NCI-H128 (cell line): Measurements from ENCODE around the gene PDGFRB.
"Not testable (repeated sequence)": the region's sequence is repeated elsewhere in the genome, so short reads cannot be mapped to it uniquely, and the experiment has no call there.

Experiments
- DNase-seq: peaks from one replicate; lab custom pipeline; 2025; ENCODE audit not compliant: unreplicated experiment; lab: John Stamatoyannopoulos, UW

The PDGFRB gene

DNA sequence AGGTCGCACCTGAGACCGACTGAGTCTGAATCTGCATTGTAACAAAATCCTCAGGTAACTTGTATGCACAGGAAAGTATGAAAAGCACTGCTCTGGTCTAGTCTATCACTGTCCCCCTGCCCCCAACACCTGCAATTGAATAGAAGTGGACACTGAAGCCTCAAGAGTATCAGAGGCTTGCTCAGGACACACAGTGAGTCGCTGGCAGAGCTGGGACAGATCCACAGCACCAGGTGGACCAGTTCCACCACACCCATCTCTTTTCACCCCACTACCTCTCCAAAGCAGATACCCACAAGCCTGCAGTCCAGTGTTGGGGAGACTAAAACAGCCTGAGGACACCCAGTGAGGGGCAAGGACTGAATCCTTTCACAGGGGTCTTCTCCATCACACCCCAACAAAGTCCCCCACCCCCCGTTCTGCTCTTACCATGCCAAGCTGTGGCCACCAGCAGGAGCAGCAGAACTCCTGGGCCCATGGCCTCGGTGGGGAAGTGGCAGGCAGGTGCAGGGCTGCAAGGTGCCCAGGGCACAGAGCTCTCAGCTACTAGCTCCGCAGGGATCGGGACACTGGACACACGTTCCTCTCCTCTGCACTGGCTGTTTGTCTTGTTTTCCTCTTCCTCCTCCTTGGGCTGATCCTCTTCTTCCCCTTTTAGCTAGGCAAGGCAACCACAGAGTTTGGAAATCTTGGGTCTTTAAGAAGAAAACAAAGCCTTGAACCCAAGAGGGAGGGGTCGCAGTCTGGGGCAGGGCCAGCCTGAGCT is 69.5 kb downstream of the PDGFRB start, which contains the start of gene CSF1R:
TSS of gene CSF1R (minus strand) at position 605 of the 766 bp plus-strand sequence. CDS start at position 478, 127 bp downstream.
- DNase-seq: no peak

- DNase-seq: no peak
Observed at GRCh38 chr5:150085191-150085912, 70.3 kb downstream of the PDGFRB start.

- DNase-seq: not testable (repeated sequence)
Observed at GRCh38 chr5:150084754-150085153, 70.9 kb downstream of the PDGFRB start.

DNA sequence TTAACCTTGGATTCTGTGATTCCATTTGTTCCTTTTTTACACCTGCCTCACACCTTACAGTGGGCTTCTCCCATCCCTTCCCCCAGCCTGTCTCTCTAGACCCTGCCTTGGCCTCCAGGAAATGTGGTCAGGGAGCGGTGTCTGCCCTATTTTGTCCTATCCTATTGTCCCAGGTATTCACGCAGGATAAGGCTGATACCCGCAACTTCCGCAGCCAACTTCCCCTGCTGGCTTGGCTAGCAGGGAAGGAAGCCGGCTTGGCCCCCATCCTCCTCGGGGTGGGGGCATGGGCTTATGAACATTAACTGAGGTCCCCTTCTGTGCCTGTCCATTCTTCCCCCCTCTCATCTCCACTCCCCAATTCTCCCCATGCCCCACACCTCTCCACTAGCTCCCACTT is 72.8 kb downstream of the PDGFRB start:
- DNase-seq: no peak

GRCh38 chr5:150082374-150082773 is 73.3 kb downstream of the PDGFRB start:
- DNase-seq: no peak

DNA sequence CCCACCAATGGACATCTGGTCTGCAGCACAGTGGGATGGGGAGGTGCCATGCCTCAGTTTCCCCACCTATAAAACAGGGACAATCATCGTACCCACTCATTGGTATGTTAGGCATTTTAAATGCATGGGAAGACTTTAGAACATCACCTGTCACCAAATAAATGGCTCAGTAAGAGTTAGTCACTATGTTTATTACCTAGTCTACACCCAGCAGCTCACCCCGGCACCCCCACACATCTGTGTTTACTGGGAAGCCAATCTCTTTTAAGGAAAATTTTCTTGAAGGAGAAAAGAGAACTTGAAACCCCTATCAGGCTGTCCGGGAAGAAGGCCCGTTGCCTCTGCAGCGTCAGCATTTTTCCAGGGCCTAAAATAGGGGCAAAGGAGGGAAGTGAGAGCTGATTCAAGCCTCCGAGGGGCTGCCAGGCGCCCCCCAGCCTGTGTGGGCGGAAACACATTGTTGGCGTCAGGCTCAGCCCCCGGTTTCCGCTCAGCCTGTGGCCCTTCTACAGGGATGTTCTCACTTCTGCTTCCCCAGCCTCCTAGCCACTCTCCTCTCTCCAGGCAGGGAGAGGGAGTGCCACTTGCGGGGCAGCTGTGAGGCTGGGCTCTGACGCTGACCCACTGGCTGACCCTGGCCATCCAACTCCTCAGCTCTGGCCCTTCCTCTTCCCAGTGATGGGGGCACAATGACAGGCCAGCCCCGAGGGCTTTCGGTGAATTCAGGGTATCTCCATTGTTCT is 73.9 kb downstream of the PDGFRB start:
- no peak for DNase-seq

DNA sequence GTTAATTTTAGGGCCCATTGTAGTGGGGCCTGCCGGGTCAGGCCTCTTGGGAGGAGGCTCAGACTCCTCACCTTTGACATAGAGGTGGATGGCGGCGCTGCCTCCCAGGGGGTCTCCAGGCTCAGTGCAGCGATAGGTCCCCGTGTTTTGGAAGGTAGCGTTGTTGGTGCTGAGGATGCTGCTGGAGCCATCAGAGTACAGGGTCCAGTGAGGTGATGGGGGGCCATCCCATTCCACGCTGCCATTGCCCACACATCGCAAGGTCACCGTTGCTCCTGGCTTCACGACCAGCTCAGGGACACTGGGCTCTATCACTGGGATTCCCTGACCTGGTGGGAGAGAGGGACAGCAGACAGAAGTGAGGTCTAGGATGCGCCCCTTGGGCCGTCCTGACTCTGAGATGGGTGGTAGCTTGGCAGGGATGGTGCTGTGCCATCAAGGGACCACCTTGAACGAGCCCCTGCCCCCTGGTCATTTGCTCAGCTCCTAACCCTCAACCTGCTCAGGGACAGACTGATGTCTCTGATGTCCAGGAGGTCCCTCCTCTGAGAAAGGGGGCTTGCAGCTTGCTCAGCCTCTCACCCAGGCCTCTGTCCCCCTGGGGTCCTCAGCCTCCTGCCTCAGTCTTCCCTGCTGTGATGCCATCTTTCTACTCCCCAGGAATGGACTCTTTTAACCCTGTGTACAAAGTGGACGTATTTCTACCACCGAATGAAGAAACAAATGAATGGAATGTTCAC is 74.8 kb downstream of the PDGFRB start:
- DNase-seq: no peak

- DNase-seq: no peak
Observed at GRCh38 chr5:150079909-150080461, 75.7 kb downstream of the PDGFRB start.

DNA sequence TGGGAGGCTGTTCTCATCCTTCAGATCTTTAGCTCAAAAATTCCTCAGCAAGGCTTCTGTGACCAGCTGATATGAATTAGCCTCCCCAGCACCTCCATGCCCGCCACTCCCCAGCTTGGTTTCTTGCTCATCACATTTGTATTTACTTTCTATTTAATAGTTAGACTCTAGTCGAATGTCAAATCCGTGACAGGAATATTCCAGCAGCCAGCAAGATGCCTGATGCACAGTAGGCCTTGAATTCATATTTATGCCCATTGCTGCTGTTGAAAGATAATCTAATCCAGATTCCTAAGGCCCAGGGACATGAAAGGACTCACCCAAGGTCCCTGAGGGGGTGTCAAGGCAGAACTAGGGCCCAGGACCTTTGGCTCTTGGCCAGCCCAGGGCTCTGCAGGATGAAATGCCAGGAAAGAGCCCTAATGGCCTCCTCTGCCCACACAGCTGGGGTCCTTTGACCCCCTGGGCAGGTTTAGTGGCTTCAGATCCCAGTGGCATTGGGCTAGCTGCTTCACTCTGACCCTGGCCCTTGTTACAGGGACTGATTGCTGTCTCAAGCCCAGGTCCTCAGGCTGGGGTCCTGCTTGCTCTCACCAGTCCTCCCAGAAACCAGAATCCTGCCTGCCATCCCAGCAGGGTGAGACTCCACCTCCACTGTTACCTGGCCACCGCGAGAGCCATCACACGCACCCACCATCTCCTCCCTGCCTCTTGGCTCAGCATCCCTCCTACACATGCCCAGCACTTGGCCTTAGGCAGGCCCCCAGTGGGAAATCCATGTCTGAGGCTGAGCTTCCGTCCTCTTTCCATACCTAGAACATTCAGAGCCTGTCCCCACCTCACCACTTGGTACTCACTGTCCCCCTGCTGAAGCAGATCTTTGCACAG is 76.6 kb downstream of the PDGFRB start:
- no peak for DNase-seq

DNA sequence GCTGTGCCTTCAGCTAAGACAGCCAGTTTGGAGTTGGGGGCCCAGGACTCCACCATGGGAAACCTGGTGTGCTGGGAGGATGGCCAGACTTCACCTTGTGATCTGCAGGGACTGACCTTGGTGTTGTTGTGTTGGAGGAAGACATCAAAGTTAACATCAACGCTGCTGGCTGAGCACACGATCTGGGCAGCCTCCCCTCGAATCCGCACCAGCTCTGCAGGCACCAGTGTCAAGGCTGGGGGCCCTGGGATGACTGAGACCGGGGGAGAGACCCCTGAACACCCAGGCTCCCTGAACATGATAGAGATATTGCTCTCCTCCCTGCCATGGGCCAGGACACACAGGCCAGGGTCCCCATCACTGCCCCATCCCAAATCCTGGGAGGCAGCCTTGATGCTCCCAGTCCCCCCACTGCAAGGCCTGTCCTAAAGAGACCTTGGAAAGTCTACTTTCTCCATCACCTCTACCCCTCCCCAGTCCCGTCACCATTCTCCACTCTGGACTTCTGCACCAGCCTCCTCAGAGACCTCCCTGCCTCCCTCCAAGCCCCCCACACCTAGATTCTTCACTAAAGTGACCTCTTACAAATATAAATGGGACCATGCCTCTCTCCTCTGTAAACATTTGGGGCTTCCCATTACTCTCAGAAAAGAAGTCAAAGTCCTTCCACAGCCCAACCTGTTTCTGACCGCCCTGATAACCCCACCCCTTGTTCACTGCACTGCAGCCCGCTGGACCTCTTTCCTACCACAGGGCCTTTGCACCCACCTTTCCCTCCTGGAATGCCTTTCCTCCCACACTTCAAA is 77.4 kb downstream of the PDGFRB start:
- no peak for DNase-seq

- no peak for DNase-seq
Observed at GRCh38 chr5:150077060-150077459, 78.6 kb downstream of the PDGFRB start.

DNA sequence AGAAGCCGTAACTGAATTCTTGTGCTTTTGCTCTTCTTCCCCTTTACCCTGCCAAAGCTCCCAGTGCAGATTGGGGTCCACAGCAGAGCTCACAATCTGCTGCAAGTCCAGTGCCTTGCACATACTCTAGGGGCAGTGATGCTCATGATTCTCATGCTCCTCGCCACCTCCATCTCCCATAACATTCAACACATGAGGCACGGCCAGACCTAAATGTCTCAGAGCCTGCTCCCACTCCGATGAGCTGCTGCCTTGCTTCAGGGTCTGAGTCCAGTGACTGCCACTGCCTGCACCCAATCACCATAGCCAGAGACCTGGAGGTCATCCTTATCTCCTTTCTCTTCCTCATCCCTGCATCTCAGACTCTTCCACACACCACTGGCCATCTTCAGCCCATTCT is 79.8 kb downstream of the PDGFRB start:
- DNase-seq: no peak

- DNase-seq: no peak
Observed at GRCh38 chr5:150075233-150075632, 80.4 kb downstream of the PDGFRB start.

- no peak for DNase-seq
Observed at GRCh38 chr5:150073677-150074076, 82.0 kb downstream of the PDGFRB start.

GRCh38 chr5:150073086-150073625 is 82.5 kb downstream of the PDGFRB start:
- DNase-seq: no peak

DNA sequence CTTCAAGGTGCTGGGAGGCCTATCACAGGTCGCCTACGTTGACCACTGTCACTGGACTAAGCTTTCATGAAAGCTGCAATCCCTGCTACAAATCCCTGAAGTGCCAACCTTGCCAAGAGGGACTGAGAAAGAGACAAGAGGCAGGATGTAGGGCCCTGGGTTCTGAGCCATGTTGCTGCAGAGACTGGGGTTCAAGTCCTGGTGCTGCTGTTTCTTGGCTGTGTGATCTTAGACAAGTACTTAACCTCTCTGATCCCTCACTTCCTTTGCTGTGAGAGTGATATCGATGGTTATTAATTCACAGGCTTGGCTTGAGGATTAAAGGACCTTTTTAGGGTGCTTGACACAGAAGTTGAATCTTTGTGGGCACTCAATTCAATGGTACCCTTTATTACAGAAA is 84.8 kb downstream of the PDGFRB start:
- no peak for DNase-seq

DNA sequence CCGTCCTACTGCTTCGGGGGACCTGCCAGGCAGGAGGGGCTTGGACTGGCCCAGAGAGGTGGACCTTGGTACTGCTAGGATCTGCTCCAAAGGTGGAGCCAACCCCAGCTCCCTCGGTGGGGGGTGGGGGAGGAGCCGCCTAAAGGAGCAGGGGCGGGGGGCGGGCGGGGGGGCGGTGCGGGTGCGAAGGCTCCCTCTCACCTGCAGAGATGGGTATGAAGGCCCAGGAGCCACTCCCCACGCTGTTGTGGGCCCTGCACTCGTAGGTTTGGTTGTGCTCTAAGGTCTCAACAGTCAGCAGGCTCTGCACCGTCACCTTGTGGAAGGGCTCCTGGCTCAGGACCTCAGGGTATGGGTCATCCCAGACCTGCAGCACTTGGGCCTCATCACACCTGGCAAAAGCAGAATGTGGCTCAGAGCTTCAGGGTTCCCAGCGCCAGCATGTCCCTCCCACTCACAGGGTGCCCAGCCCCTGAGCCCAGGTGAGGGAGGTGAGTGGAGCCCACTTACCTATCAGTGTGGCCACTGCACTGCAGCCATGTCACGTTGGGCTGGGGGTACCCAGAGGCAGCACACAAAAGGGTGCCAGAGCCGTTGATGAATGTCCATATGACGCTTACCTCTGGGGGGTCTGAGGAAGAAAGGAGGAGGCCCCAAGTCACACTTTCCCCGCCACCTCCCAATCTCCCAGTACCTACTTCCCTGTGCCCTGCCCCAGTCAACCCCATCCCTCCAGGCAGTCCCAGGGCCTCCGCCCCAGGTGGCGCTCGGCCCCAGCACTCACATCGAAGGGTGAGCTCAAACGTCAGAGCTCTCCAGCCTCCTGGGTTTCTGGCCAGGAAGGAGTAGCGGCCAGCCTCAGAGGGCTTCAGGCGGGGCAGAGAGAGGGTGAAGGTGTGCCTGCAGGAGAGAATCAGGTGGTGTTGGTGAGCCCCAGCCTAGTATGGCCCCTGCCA is 85.7 kb downstream of the PDGFRB start:
- DNase-seq: no peak
